Astrocyte (in vitro differentiated cells and primary cell): Measurements from ENCODE around the gene TFIP11. TPM values are rescaled to one million over a fixed set of nuclear protein-coding genes. Genes with fewer than 3 reads are reported as not detected.

ENCODE experiments used
- DNase-seq: peaks from one replicate; pipeline ENCODE4 v3.0.0-alpha.2; 2010; ENCODE audit warnings: low read depth
- FAIRE-seq: peaks from 2 replicates; lab custom pipeline; 2011; peaks lifted over from hg19 to GRCh38; lab: Jason Lieb, UNC
- H2AFZ ChIP-seq: 2 replicates; pipeline ENCODE4 v1.6.0; 2012; ENCODE audit warnings: low read depth, low read length, inconsistent platforms
- H3K27ac ChIP-seq: 2 replicates; pipeline ENCODE4 v1.5.1; 2011; ENCODE audit warnings: low read depth, low read length, inconsistent platforms
- H3K27me3 ChIP-seq: 2 replicates; pipeline ENCODE4 v1.6.0; 2011; ENCODE audit warnings: low read length, inconsistent platforms; ENCODE audit not compliant: insufficient read depth
- H3K36me3 ChIP-seq: 2 replicates; pipeline ENCODE4 v1.5.1; 2011; ENCODE audit warnings: low read length, inconsistent platforms; ENCODE audit not compliant: insufficient read depth
- H3K4me1 ChIP-seq: 2 replicates; pipeline ENCODE4 v1.5.1; 2011; ENCODE audit warnings: low read length, inconsistent platforms; ENCODE audit not compliant: insufficient read depth
- H3K4me2 ChIP-seq: 2 replicates; pipeline ENCODE4 v1.6.0; 2012; ENCODE audit warnings: low read length, inconsistent platforms
- H3K4me3 ChIP-seq: 2 replicates; pipeline ENCODE4 v1.5.1; 2011; ENCODE audit warnings: low read depth, mild to moderate bottlenecking, low read length, inconsistent platforms; ENCODE audit not compliant: insufficient read depth
- H3K79me2 ChIP-seq: 2 replicates; pipeline ENCODE4 v1.6.0; 2012; ENCODE audit warnings: mild to moderate bottlenecking, low read length, inconsistent platforms; ENCODE audit not compliant: insufficient read depth
- H3K9ac ChIP-seq: 2 replicates; pipeline ENCODE4 v1.6.0; 2012; ENCODE audit warnings: mild to moderate bottlenecking, low read length, inconsistent platforms
- H3K9me3 ChIP-seq: 2 replicates; pipeline ENCODE4 v1.5.1; 2012; ENCODE audit warnings: low read depth, mild to moderate bottlenecking, low read length, inconsistent platforms; ENCODE audit not compliant: insufficient read depth
- H4K20me1 ChIP-seq: 2 replicates; pipeline ENCODE4 v1.6.0; 2012; ENCODE audit warnings: low read length, inconsistent platforms; ENCODE audit not compliant: insufficient read depth
- H3K27ac Mint-ChIP-seq: one replicate; pipeline ENCODE4 v1.8.0; 2021; ENCODE audit warnings: mild to moderate bottlenecking, mixed read lengths; ENCODE audit not compliant: unreplicated experiment
- H3K27me3 Mint-ChIP-seq: one replicate; pipeline ENCODE4 v1.8.0; 2021; ENCODE audit warnings: low read depth, mixed read lengths; ENCODE audit not compliant: unreplicated experiment
- H3K36me3 Mint-ChIP-seq: one replicate; pipeline ENCODE4 v1.8.0; 2021; ENCODE audit warnings: low read depth, mixed read lengths; ENCODE audit not compliant: unreplicated experiment
- H3K4me1 Mint-ChIP-seq: one replicate; pipeline ENCODE4 v1.8.0; 2021; ENCODE audit warnings: low read depth, mixed read lengths; ENCODE audit not compliant: unreplicated experiment
- H3K4me3 Mint-ChIP-seq: one replicate; pipeline ENCODE4 v1.8.0; 2021; ENCODE audit warnings: mild to moderate bottlenecking, moderate library complexity, mixed read lengths; ENCODE audit not compliant: unreplicated experiment
- H3K9me3 Mint-ChIP-seq: one replicate; pipeline ENCODE4 v1.8.0; 2021; ENCODE audit warnings: mild to moderate bottlenecking, mixed read lengths; ENCODE audit not compliant: unreplicated experiment
- CTCF ChIP-seq: IDR thresholded peaks from 2 replicates; pipeline ENCODE4 v1.5.1; 2011; ENCODE audit warnings: low read depth, mild to moderate bottlenecking, inconsistent platforms, low read length, moderate library complexity; ENCODE audit not compliant: insufficient read depth
- EZH2 ChIP-seq: IDR thresholded peaks from 2 replicates; pipeline ENCODE4 v1.6.1; 2012; ENCODE audit warnings: mild to moderate bottlenecking, low read length, inconsistent platforms; ENCODE audit not compliant: insufficient read depth
- total RNA-seq: library from RNA; stranded (reverse); gene quantifications from 2 replicates; pipeline ENCODE4 v1.2.1, GENCODE V29; 2021

Gene TFIP11
- total RNA-seq, 1 donor from 2014 or later: 36.9 TPM

DNA sequence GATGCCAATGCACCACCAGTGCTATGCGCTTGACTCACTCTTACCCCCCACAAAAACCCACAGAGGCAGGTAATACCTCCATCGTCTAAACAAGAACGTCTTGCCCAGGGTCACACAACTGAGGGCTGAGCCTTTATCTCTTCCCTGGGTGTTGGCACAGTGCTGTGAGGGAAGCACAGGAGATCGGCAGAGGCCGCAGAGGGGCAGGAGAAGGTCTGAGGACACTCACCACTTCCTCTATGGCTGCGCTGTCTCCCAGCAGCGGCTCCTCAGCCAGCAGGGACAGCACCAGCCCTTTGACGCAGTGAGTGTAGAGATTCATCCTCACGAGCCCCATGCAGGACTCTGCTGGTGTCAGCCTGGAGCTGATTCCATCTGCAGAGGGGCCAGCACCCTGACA lies 48.6 kb downstream of the TFIP11 start:
- Mint-ChIP-seq H3K9me3 (no peaks in the 10 kb centered on the region), H3K27ac (no peak overlapping the region), H3K27me3 (no peaks in the 10 kb centered on the region), H3K4me3 (no peak overlapping the region), H3K4me1 (peaks cover 22% of the 10 kb centered on the region), H3K36me3 (peaks cover 30% of the 10 kb centered on the region)
- Histone ChIP-seq H4K20me1 (peaks cover 29% of the 10 kb centered on the region), H3K27me3 (no peaks in the 10 kb centered on the region), H3K36me3 (peaks cover 31% of the 10 kb centered on the region), H3K4me1 (peaks cover 8% of the 10 kb centered on the region), H3K79me2 (peaks cover 7% of the 10 kb centered on the region), H3K9ac (no peak overlapping the region), H3K9me3 (no peaks in the 10 kb centered on the region), H3K4me3 (no peak overlapping the region), H3K27ac (peak overlapping the region; percentile 14), H2AFZ (no peak overlapping the region), H3K4me2 (no peak overlapping the region)
- no peak for FAIRE-seq
- no peak for DNase-seq
- TF ChIP-seq EZH2: no peak
- no peak for TF ChIP-seq CTCF

- FAIRE-seq (no peak), DNase-seq (peak; percentile 32)
- Histone ChIP-seq H4K20me1 (peaks cover 29% of the 10 kb centered on the region), H3K27ac (peak overlapping the region; percentile 33), H2AFZ (no peak overlapping the region), H3K9me3 (no peaks in the 10 kb centered on the region), H3K4me1 (peaks cover 8% of the 10 kb centered on the region), H3K4me3 (no peak overlapping the region), H3K27me3 (no peaks in the 10 kb centered on the region), H3K9ac (no peak overlapping the region), H3K36me3 (peaks cover 29% of the 10 kb centered on the region), H3K79me2 (peaks cover 7% of the 10 kb centered on the region), H3K4me2 (peak overlapping the region; percentile 39)
- Mint-ChIP-seq H3K4me1 (peaks cover 22% of the 10 kb centered on the region), H3K27ac (no peak overlapping the region), H3K36me3 (peaks cover 29% of the 10 kb centered on the region), H3K27me3 (no peaks in the 10 kb centered on the region), H3K4me3 (no peak overlapping the region), H3K9me3 (no peaks in the 10 kb centered on the region)
- no peak for TF ChIP-seq CTCF
- TF ChIP-seq EZH2: no peak
Observed at GRCh38 chr22:26463101-26463661, 49.1 kb downstream of the TFIP11 start.

DNA sequence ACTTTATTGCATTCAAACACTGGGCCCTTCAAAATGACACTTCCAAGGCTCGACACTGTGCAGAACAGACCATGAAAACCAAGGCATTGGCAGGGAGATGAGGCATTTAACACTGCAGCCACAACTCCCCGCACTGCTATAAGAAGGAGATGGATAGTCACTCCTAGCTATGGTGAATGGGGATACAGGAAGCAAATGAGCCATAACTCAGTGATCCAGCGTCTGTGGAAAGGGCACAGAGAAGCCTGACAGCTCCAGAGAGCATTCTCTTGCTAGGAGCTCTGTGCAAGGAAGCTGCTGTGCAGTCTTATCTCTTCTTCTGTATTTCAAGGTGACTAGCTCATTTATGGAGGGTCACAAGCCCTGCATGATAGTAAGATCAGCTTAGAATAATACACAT lies 49.6 kb downstream of the TFIP11 start:
- H3K9me3 Mint-ChIP-seq: no peaks in the 10 kb centered on the region
- Histone ChIP-seq H3K27me3 (no peaks in the 10 kb centered on the region), H3K9ac (no peak overlapping the region), H3K4me2 (no peak overlapping the region), H3K9me3 (no peaks in the 10 kb centered on the region), H3K27ac (no peak overlapping the region), H4K20me1 (peaks cover 29% of the 10 kb centered on the region), H2AFZ (no peak overlapping the region), H3K79me2 (peaks cover 7% of the 10 kb centered on the region), H3K4me3 (no peak overlapping the region), H3K36me3 (peaks cover 27% of the 10 kb centered on the region), H3K4me1 (peaks cover 8% of the 10 kb centered on the region)
- H3K36me3 Mint-ChIP-seq: peaks cover 28% of the 10 kb centered on the region
- FAIRE-seq: no peak
- H3K4me1 Mint-ChIP-seq: peaks cover 22% of the 10 kb centered on the region
- H3K27ac Mint-ChIP-seq: no peak overlapping the region
- no peaks in the 10 kb centered on the region for H3K27me3 Mint-ChIP-seq
- H3K4me3 Mint-ChIP-seq: peak overlapping the region; percentile 20
- TF ChIP-seq CTCF: no peak
- no peak for TF ChIP-seq EZH2
- DNase-seq: no peak
